T-cell (primary cell): ENCODE results near the gene NTHL1. TPM values are rescaled to one million over a fixed set of nuclear protein-coding genes. Genes with fewer than 3 reads are reported as not detected.

ENCODE experiments used
- ATAC-seq, 4 experiments: fragments of 200-7000 bp in 3 of 4; fragments of 150-1000 bp in 1 of 4; cut with Tn5 transposase; replicated peaks in 1 of 4; 1 replicate in 3 of 4; 2 replicates in 1 of 4; pipeline ENCODE4 v1.10.0; 2021; ENCODE audit warnings: moderate library complexity in 3 of 4, mild to moderate bottlenecking in 2 of 4, moderate number of reproducible peaks in 1 of 4
- CTCF ChIA-PET, 2 donors: fragments of 300-600 bp; sonication (Branson Sonifier 250); formaldehyde crosslinking; loops; one replicate each; lab custom pipeline; 2022; ENCODE audit warnings: antibody characterized with exemption in 2 of 2; lab: Charles Lee
- POLR2A ChIA-PET, 2 donors: fragments of 300-600 bp; sonication (Branson Sonifier 250); formaldehyde crosslinking; loops; one replicate each; lab custom pipeline; 2022; ENCODE audit warnings: antibody characterized with exemption in 2 of 2; lab: Charles Lee
- DNase-seq, 35 experiments: peaks; one replicate each; pipeline versions ENCODE4 v3.0.0 to v3.0.0-alpha.2; 2013 to 2023
- H3K27ac ChIP-seq: one replicate; pipeline ENCODE4 v1.5.1; 2013; ENCODE audit warnings: low read length
- H3K27me3 ChIP-seq, 2 experiments: replicated peaks in 1 of 2; 1 replicate in 1 of 2; 2 replicates in 1 of 2; pipeline versions ENCODE4 v1.6.1 to v1.7.0; 2013; ENCODE audit warnings: low read length in 1 of 2, mixed read lengths in 1 of 2; ENCODE audit not compliant: control insufficient read depth in 2 of 2, insufficient read depth in 2 of 2; ENCODE audit errors: extremely low read depth in 1 of 2
- H3K36me3 ChIP-seq, 2 donors: 1 replicate in 1 of 2; 2 replicates in 1 of 2; pipeline versions ENCODE4 v1.6.1 to v1.7.0; 2013; ENCODE audit warnings: low read length in 1 of 2; ENCODE audit not compliant: control insufficient read depth in 2 of 2, insufficient read depth in 1 of 2; ENCODE audit errors: extremely low read depth in 1 of 2
- H3K4me1 ChIP-seq, 2 experiments: 1 replicate in 1 of 2; 2 replicates in 1 of 2; pipeline versions ENCODE4 v1.6.1 to v1.7.0; 2013; ENCODE audit warnings: low read length in 2 of 2, mixed read lengths in 1 of 2; ENCODE audit not compliant: insufficient read depth in 2 of 2, control insufficient read depth in 1 of 2; ENCODE audit errors: extremely low read depth in 1 of 2
- H3K4me3 ChIP-seq, 2 donors: 1 replicate in 1 of 2; 2 replicates in 1 of 2; pipeline versions ENCODE4 v1.5.1 to v1.7.0; 2013; ENCODE audit warnings: mild to moderate bottlenecking in 2 of 2, low read length in 1 of 2, moderate library complexity in 1 of 2; ENCODE audit not compliant: control insufficient read depth in 1 of 2; ENCODE audit errors: extremely low read depth in 1 of 2
- H3K9me3 ChIP-seq: 2 replicates; pipeline ENCODE4 v1.7.0; 2013
- H3K27ac Mint-ChIP-seq, 2 donors: one replicate each; pipeline ENCODE4 v1.8.0; 2020 to 2021; ENCODE audit warnings: mild to moderate bottlenecking in 2 of 2, mixed read lengths in 2 of 2
- H3K27me3 Mint-ChIP-seq, 2 donors: one replicate each; pipeline ENCODE4 v1.8.0; 2021 to 2022; ENCODE audit warnings: mixed read lengths in 2 of 2
- H3K36me3 Mint-ChIP-seq: one replicate; pipeline ENCODE4 v1.8.0; 2021; ENCODE audit warnings: mixed read lengths
- H3K4me1 Mint-ChIP-seq, 3 donors: one replicate each; pipeline ENCODE4 v1.8.0; 2020 to 2022; ENCODE audit warnings: mixed read lengths in 3 of 3, mild to moderate bottlenecking in 1 of 3
- H3K4me3 Mint-ChIP-seq, 3 donors: one replicate each; pipeline ENCODE4 v1.8.0; 2020 to 2022; ENCODE audit warnings: mild to moderate bottlenecking in 3 of 3, mixed read lengths in 3 of 3, moderate library complexity in 3 of 3
- H3K9me3 Mint-ChIP-seq, 3 donors: one replicate each; pipeline ENCODE4 v1.8.0; 2020 to 2022; ENCODE audit warnings: mixed read lengths in 3 of 3
- WGBS: methylation state at CpG from one replicate; pipeline ENCODE4 v1.1.5; 2013; ENCODE audit warnings: missing lambda C conversion rate; ENCODE audit not compliant: insufficient coverage; 5-methylcytosine and 5-hydroxymethylcytosine counted together
- total RNA-seq, 35 experiments: library from RNA in 6 of 35; stranded (reverse) in 6 of 35; fragments of 120-200 nt in 1 of 35; gene quantifications; one replicate each; pipeline versions ENCODE4 v1.2.1 to v1.2.4 and lab custom pipeline; 2013 to 2026

The NTHL1 gene
- total RNA-seq, 5 donors from 2014 or later (not counting 1 experiment from before 2014, with no cell fraction given): 5.8 to 24.1 (median 18.3) TPM

- Histone ChIP-seq H3K4me3 (no peak overlapping the region), H3K27ac (peak overlapping the region; percentile 57), H3K9me3 (no peaks in the 10 kb centered on the region), H3K4me1 (peaks cover 16 to 30% of the 10 kb centered on the region in 2 experiments), H3K27me3 (peaks cover 2 to 25% of the 10 kb centered on the region in 2 experiments), H3K36me3 (peaks cover 2 to 15% of the 10 kb centered on the region in 2 donors)
- DNase-seq (peak in 1 of 35 experiments; percentile 50), ATAC-seq (no peak)
- Mint-ChIP-seq H3K36me3 (peaks cover 6% of the 10 kb centered on the region), H3K4me3 (peak overlapping the region in 2 of 3 donors; percentile 21 to 29), H3K27ac (peak overlapping the region; percentile 48 to 84), H3K4me1 (peaks cover 5 to 25% (median 17%) of the 10 kb centered on the region in 3 donors), H3K9me3 (no peaks in the 10 kb centered on the region), H3K27me3 (peaks cover 2 to 8% of the 10 kb centered on the region in 2 donors)
- WGBS: 83% methylated on average over 1 of the region's 2 CpGs
- CTCF ChIA-PET: no interaction called here
- POLR2A ChIA-PET: no interaction called here
Observed at GRCh38 chr16:1993731-1994131, 53.9 kb downstream of the NTHL1 start.

GRCh38 chr16:1992704-1993317 is 54.8 kb downstream of the NTHL1 start:
- DNase-seq: peak in 1 of 35 experiments; percentile 25
- WGBS: 65% methylated on average over 50 of the region's 50 CpGs

GRCh38 chr16:1991948-1992703 is 55.5 kb downstream of the NTHL1 start:
- ATAC-seq (peak; percentile 79 to 89 (median 83)), DNase-seq (peak; percentile 90 to 99 (median 97))
- peaks cover 16 to 30% of the 10 kb centered on the region in 2 experiments for H3K4me1 ChIP-seq
- peaks cover 7 to 28% (median 19%) of the 10 kb centered on the region in 3 donors for H3K4me1 Mint-ChIP-seq
- H3K27ac ChIP-seq: peak overlapping the region; percentile 68
- peak overlapping the region; percentile 73 to 77 (median 75) for H3K4me3 Mint-ChIP-seq
- no peaks in the 10 kb centered on the region for H3K9me3 Mint-ChIP-seq
- peak overlapping the region in 1 of 2 donors; percentile 12 for H3K27ac Mint-ChIP-seq
- peak overlapping the region; percentile 35 to 52 for H3K4me3 ChIP-seq
- peaks cover 3 to 35% of the 10 kb centered on the region in 2 experiments for H3K27me3 ChIP-seq
- 6% methylated on average over 73 of the region's 96 CpGs for WGBS
- ChIA-PET POLR2A (interaction anchor here in 1 of 2 donors (0.6 to 1.4 kb wide), 5 partner anchors 10 to 230 kb away, joined by 3 to 9 read pairs (median 3); partner anchors contain the start of gene RPS2), CTCF (interaction anchor here in 1 of 2 donors (0.5 to 1.1 kb wide), 4 partner anchors 12 to 163 kb away, joined by 3 read pairs; partner anchors contain the start of genes RPS2 and TRAF7)
- peaks cover 5 to 14% of the 10 kb centered on the region in 2 donors for H3K27me3 Mint-ChIP-seq
- peaks cover under 1 to 2% of the 10 kb centered on the region in 2 donors for H3K36me3 ChIP-seq
- H3K9me3 ChIP-seq: no peaks in the 10 kb centered on the region
- peaks cover under 1% of the 10 kb centered on the region for H3K36me3 Mint-ChIP-seq

More at GRCh38 chr16:1992704-1993317, 54.8 kb downstream of the NTHL1 start:
- Mint-ChIP-seq H3K4me3 (no peak overlapping the region), H3K9me3 (no peaks in the 10 kb centered on the region), H3K27me3 (peaks cover 5 to 14% of the 10 kb centered on the region in 2 donors), H3K36me3 (peaks cover 3% of the 10 kb centered on the region), H3K4me1 (peaks cover 7 to 28% (median 19%) of the 10 kb centered on the region in 3 donors), H3K27ac (no peak overlapping the region)
- peaks cover 3 to 33% of the 10 kb centered on the region in 2 experiments for H3K27me3 ChIP-seq
- peaks cover 2 to 6% of the 10 kb centered on the region in 2 donors for H3K36me3 ChIP-seq
- H3K27ac ChIP-seq: peak overlapping the region; percentile 57
- H3K9me3 ChIP-seq: no peaks in the 10 kb centered on the region
- ChIA-PET CTCF (interaction anchor here in 1 of 2 donors (0.5 to 1.1 kb wide), 4 partner anchors 11 to 163 kb away, joined by 3 read pairs; partner anchors contain the start of genes RPS2 and TRAF7), POLR2A (interaction anchor here in 1 of 2 donors (0.7 to 1.4 kb wide), 3 partner anchors 9 to 159 kb away, joined by 3 to 9 read pairs (median 3); partner anchors contain the start of gene RPS2)
- no peak overlapping the region for H3K4me3 ChIP-seq
- no peak for ATAC-seq
- peaks cover 16 to 30% of the 10 kb centered on the region in 2 experiments for H3K4me1 ChIP-seq

GRCh38 chr16:1991588-1991947 is 56.1 kb downstream of the NTHL1 start:
- H3K9me3 ChIP-seq: no peaks in the 10 kb centered on the region
- H3K27me3 ChIP-seq: peaks cover 3 to 35% of the 10 kb centered on the region in 2 experiments
- H3K27ac ChIP-seq: peak overlapping the region; percentile 68
- H3K9me3 Mint-ChIP-seq: no peaks in the 10 kb centered on the region
- ATAC-seq (no peak), DNase-seq (no peak)
- ChIA-PET POLR2A (interaction anchor here in 1 of 2 donors (0.6 to 1.4 kb wide), 4 partner anchors 21 to 230 kb away, joined by 3 to 9 read pairs (median 4); partner anchors contain the start of gene RPS2), CTCF (interaction anchor here in 1 of 2 donors (1.1 kb wide), 1 partner anchor 27 kb away, joined by 3 read pairs; the partner anchor contains the start of gene RPS2)
- H3K4me1 ChIP-seq: peaks cover 16 to 30% of the 10 kb centered on the region in 2 experiments
- peaks cover 1% of the 10 kb centered on the region for H3K36me3 Mint-ChIP-seq
- WGBS: 10% methylated on average over 20 of the region's 22 CpGs
- peak overlapping the region; percentile 35 to 52 for H3K4me3 ChIP-seq
- H3K36me3 ChIP-seq: no peaks in the 10 kb centered on the region
- peak overlapping the region; percentile 12 to 57 for H3K27ac Mint-ChIP-seq
- H3K4me3 Mint-ChIP-seq: peak overlapping the region; percentile 73 to 77 (median 75)
- H3K27me3 Mint-ChIP-seq: peaks cover 5 to 14% of the 10 kb centered on the region in 2 donors
- peaks cover 7 to 29% (median 19%) of the 10 kb centered on the region in 3 donors for H3K4me1 Mint-ChIP-seq

GRCh38 chr16:1991135-1991551 is 56.5 kb downstream of the NTHL1 start:
- H3K9me3 Mint-ChIP-seq: no peaks in the 10 kb centered on the region
- peak in 25 of 35 experiments; percentile 15 to 75 (median 46) for DNase-seq
- peak; percentile 21 to 38 (median 30) for ATAC-seq
- Histone ChIP-seq H3K4me3 (peak overlapping the region; percentile 52 to 58), H3K27me3 (peaks cover 3 to 35% of the 10 kb centered on the region in 2 experiments), H3K36me3 (peaks cover 0 to 3% of the 10 kb centered on the region in 2 donors), H3K27ac (peak overlapping the region; percentile 68), H3K4me1 (peaks cover 16 to 30% of the 10 kb centered on the region in 2 experiments), H3K9me3 (no peaks in the 10 kb centered on the region)
- under 1% methylated on average over 18 of the region's 18 CpGs for WGBS
- H3K27me3 Mint-ChIP-seq: peaks cover 5 to 14% of the 10 kb centered on the region in 2 donors
- peak overlapping the region; percentile 73 to 77 (median 75) for H3K4me3 Mint-ChIP-seq
- ChIA-PET POLR2A (interaction anchor here in 1 of 2 donors (0.9 kb wide), 1 partner anchor 20 kb away, joined by 3 read pairs; no protein-coding TSS in a partner anchor), CTCF (no interaction called here)
- peaks cover 7 to 30% (median 19%) of the 10 kb centered on the region in 3 donors for H3K4me1 Mint-ChIP-seq
- H3K36me3 Mint-ChIP-seq: peaks cover 5% of the 10 kb centered on the region
- peak overlapping the region; percentile 12 to 57 for H3K27ac Mint-ChIP-seq
